ENCODE data around the gene RNF181.

Gene RNF181

GRCh38 chr2:85549095-85549494 lies 46.5 kb upstream of the RNF181 start:
- Histone ChIP-seq H3K27me3 (no peaks in the 10 kb centered on the region), H3K9me3 (no peaks in the 10 kb centered on the region), H3K4me3 (no peak overlapping the region), H3K4me1 (peaks cover 0 to 8% (median 2%) of the 10 kb centered on the region in 4 donors), H3K27ac (no peak overlapping the region), H3K36me3 (peaks cover 59 to 79% (median 75%) of the 10 kb centered on the region in 3 donors)
- no peak for DNase-seq
- intact Hi-C loops (cut with DNase I; ENCODE audit: low total_unique reads) = no loop called here
- TF ChIP-seq CTCF (IDR thresholded peaks at IDR 0.05) = no peak

DNA sequence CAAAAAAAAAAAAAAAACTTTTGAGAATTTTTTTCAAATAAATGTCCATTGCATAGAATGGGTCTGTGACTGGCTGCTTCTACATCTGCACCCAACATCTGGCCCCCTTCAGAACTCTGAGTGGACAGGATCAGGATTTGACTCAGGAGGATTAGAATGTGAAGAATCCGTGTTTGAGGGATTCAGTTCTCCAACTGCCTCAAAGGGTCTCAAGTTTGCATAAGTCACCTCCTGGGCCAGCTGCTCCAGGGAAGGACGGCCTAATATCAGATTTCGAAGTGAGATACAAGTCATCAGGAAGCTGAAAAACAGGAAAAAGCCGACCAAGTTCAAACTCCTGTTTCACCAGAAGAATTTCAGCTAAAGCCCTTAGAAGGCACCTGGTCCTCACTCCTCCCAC lies 45.7 kb upstream of the RNF181 start:
- H3K4me3 ChIP-seq = no peak overlapping the region
- H3K9me3 ChIP-seq = no peaks in the 10 kb centered on the region
- peaks cover 0 to 1% (median 0%) of the 10 kb centered on the region in 4 donors for H3K4me1 ChIP-seq
- no peaks in the 10 kb centered on the region for H3K27me3 ChIP-seq
- no peak for DNase-seq
- intact Hi-C loops (cut with DNase I; ENCODE audit: low total_unique reads) = no loop called here
- H3K36me3 ChIP-seq = peaks cover 58 to 79% (median 75%) of the 10 kb centered on the region in 3 donors
- peak overlapping the region in 1 of 2 donors; percentile 8 for H3K27ac ChIP-seq
- no peak for TF ChIP-seq CTCF (IDR thresholded peaks at IDR 0.05)

- Histone ChIP-seq H3K9me3 (no peaks in the 10 kb centered on the region), H3K27ac (peak overlapping the region in 1 of 2 donors; percentile 8), H3K36me3 (peaks cover 52 to 79% (median 74%) of the 10 kb centered on the region in 3 donors), H3K4me3 (no peak overlapping the region), H3K4me1 (no peaks in the 10 kb centered on the region), H3K27me3 (no peaks in the 10 kb centered on the region)
- no peak for TF ChIP-seq CTCF (IDR thresholded peaks at IDR 0.05)
- peak in 1 of 2 donors; percentile 31 for DNase-seq
- intact Hi-C loops (cut with DNase I; ENCODE audit: low total_unique reads) = no loop called here
Observed at GRCh38 chr2:85550486-85550885, 45.1 kb upstream of the RNF181 start.

- H3K27ac ChIP-seq = peak overlapping the region in 1 of 2 donors; percentile 23
- H3K27me3 ChIP-seq = no peaks in the 10 kb centered on the region
- H3K4me3 ChIP-seq = no peak overlapping the region
- H3K9me3 ChIP-seq = no peaks in the 10 kb centered on the region
- peak; percentile 87 to 88 for DNase-seq
- H3K4me1 ChIP-seq = no peaks in the 10 kb centered on the region
- intact Hi-C loops (cut with DNase I; ENCODE audit: low total_unique reads) = loop anchor here (2.0 kb wide), 1 partner anchor 131 kb away; no protein-coding TSS in a partner anchor
- H3K36me3 ChIP-seq = peaks cover 41 to 72% (median 66%) of the 10 kb centered on the region in 3 donors
- TF ChIP-seq CTCF (IDR thresholded peaks at IDR 0.05) = peak; percentile 86 to 95
Observed at GRCh38 chr2:85551698-85552678, 43.6 kb upstream of the RNF181 start.

DNA sequence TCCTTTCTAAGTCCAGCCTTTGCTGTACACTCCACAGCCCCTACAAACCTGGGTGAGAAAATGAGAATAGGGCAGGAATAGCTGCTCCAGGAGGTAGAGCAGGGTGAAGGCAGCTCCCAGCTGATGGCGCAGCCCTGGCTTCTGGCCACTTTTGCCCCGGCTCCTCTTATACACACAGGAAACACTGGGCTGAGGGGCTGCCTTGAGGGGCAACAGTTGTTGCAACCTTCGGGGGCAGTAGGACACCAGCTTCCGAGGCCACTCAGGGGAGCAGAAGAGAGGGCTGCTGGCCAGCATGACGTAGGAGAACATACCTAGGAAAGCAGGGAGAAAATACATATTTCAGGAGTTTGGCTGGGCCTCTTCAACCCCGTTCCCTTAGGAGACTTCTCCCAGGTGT lies 42.4 kb upstream of the RNF181 start:
- H3K4me3 ChIP-seq = no peak overlapping the region
- no peak for DNase-seq
- no peak for TF ChIP-seq CTCF (IDR thresholded peaks at IDR 0.05)
- no peaks in the 10 kb centered on the region for H3K27me3 ChIP-seq
- H3K4me1 ChIP-seq = no peaks in the 10 kb centered on the region
- peaks cover 38 to 82% (median 69%) of the 10 kb centered on the region in 3 donors for H3K36me3 ChIP-seq
- no peak overlapping the region for H3K27ac ChIP-seq
- intact Hi-C loops (cut with DNase I; ENCODE audit: low total_unique reads) = loop anchor here (2.0 kb wide), 1 partner anchor 132 kb away; no protein-coding TSS in a partner anchor
- no peaks in the 10 kb centered on the region for H3K9me3 ChIP-seq

All from tibial artery (tissue), 4 donors.